ENCODE results near the gene PDE4D. TPM values are rescaled to one million over a fixed set of nuclear protein-coding genes. Genes with fewer than 3 reads are reported as not detected.

Gene PDE4D
- total RNA-seq, 1 experiment from 2014 or later = 2.1 TPM

- H3K27ac ChIP-seq (ENCODE audit: insufficient read length, low read depth, low read length) = no peak overlapping the region
- no peak overlapping the region for H4K8ac ChIP-seq (replicated peaks; ENCODE audit: insufficient read length, low read depth, low read length)
- no peak overlapping the region for H2BK120ac ChIP-seq (ENCODE audit: low read depth, low read length, poor library complexity, severe bottlenecking)
- H3K4ac ChIP-seq (ENCODE audit: low read depth, low read length) = no peak overlapping the region
- no peak for TF ChIP-seq CTCF (conservative IDR thresholded peaks at IDR 0.05)
- H3K27me3 ChIP-seq (ENCODE audit: insufficient read depth, low read length) = no peaks in the 10 kb centered on the region
- H2AK5ac ChIP-seq (ENCODE audit: insufficient read length, low read length) = no peak overlapping the region
- no CpG with 5 or more reads among the region's 4 CpGs for WGBS (ENCODE audit: extremely low coverage, insufficient read length, low lambda C conversion rate)
- H3K23ac ChIP-seq (ENCODE audit: insufficient read length, low read depth, low read length) = no peak overlapping the region
- no peak overlapping the region for H4K5ac ChIP-seq (ENCODE audit: insufficient read length, low read depth, low read length)
- no peak overlapping the region for H3K18ac ChIP-seq (ENCODE audit: insufficient read length, low read depth, low read length)
- H3K79me2 ChIP-seq (ENCODE audit: insufficient read depth, low read length) = no peaks in the 10 kb centered on the region
- no peak overlapping the region for H3K56ac ChIP-seq (ENCODE audit: insufficient read length, low read depth, low read length)
- Mint-ChIP-seq H3K9me3 (no peaks in the 10 kb centered on the region), H3K36me3 (ENCODE audit: insufficient read depth in 1 of 3, low read depth in 3 of 3) (no peaks in the 10 kb centered on the region), H3K4me1 (no peaks in the 10 kb centered on the region), H3K27me3 (ENCODE audit: low read depth) (peaks cover 1% of the 10 kb centered on the region; the same call in 1 of the 2 replicates), H3K27ac (no peak overlapping the region), H3K4me3 (no peak overlapping the region)
- H3K23me2 ChIP-seq (ENCODE audit: insufficient read length, low read depth, low read length, poor library complexity, severe bottlenecking) = no peaks in the 10 kb centered on the region
- no peak overlapping the region for H2BK15ac ChIP-seq (ENCODE audit: low read depth, low read length)
- H3T11ph ChIP-seq (ENCODE audit: low read length) = no peak overlapping the region
- no peak overlapping the region for H3K14ac ChIP-seq (ENCODE audit: insufficient read depth, low read length)
- no peak overlapping the region for H3K9ac ChIP-seq (ENCODE audit: extremely low read depth, insufficient read length, low read length)
- no peak overlapping the region for H2AFZ ChIP-seq (ENCODE audit: low read length)
- no peak overlapping the region for H4K91ac ChIP-seq (ENCODE audit: insufficient read length, low read depth, low read length)
- H3K79me1 ChIP-seq (ENCODE audit: insufficient read depth, low read depth, low read length, poor library complexity, severe bottlenecking) = no peaks in the 10 kb centered on the region
- no peaks in the 10 kb centered on the region for H3K4me1 ChIP-seq (ENCODE audit: insufficient read depth, low read length)
- H2BK5ac ChIP-seq (ENCODE audit: insufficient read length, low read length) = no peak overlapping the region
- no peak for DNase-seq
- no peaks in the 10 kb centered on the region for H4K20me1 ChIP-seq (ENCODE audit: control insufficient read depth, insufficient read depth, insufficient read length)
- H3K9me3 ChIP-seq (ENCODE audit: control insufficient read depth, low read depth, low read length) = no peaks in the 10 kb centered on the region
- no peak overlapping the region for H3K4me2 ChIP-seq (ENCODE audit: insufficient read depth, insufficient read length, low read length)
- no peak overlapping the region for H2BK20ac ChIP-seq (ENCODE audit: low read depth, low read length, poor library complexity, severe bottlenecking)
- H2BK12ac ChIP-seq (ENCODE audit: insufficient read length, low read depth, low read length) = no peak overlapping the region
Observed at GRCh38 chr5:59293700-59294099, 599.8 kb downstream of the PDE4D start.
